ENCODE measurements around the gene ZCWPW1.
"Not testable (repeated sequence)": the region's sequence is repeated elsewhere in the genome, so short reads cannot be mapped to it uniquely, and the experiment has no call there.

Gene ZCWPW1

DNA sequence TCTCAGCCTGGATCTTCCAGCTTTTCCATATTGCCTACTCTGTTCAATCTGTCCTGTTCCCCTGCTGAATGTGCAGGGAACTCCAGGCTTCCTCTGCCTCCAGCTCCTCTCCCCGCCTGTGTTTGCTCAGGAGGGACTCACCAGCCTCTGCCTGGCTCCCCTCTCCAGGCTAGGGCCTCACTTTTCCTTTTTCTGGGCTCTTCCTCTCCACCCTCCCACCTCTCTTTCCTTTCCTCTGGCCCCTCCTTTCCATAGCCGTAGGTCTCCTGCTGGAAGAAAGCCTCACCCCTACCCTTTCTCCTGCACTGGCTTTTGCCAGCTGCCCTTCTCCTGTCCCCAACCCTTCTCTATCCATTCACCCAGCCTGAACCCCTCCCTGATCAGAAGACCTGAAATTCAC lies 30.3 kb downstream of the ZCWPW1 start:
- DNase-seq: no peak

DNA sequence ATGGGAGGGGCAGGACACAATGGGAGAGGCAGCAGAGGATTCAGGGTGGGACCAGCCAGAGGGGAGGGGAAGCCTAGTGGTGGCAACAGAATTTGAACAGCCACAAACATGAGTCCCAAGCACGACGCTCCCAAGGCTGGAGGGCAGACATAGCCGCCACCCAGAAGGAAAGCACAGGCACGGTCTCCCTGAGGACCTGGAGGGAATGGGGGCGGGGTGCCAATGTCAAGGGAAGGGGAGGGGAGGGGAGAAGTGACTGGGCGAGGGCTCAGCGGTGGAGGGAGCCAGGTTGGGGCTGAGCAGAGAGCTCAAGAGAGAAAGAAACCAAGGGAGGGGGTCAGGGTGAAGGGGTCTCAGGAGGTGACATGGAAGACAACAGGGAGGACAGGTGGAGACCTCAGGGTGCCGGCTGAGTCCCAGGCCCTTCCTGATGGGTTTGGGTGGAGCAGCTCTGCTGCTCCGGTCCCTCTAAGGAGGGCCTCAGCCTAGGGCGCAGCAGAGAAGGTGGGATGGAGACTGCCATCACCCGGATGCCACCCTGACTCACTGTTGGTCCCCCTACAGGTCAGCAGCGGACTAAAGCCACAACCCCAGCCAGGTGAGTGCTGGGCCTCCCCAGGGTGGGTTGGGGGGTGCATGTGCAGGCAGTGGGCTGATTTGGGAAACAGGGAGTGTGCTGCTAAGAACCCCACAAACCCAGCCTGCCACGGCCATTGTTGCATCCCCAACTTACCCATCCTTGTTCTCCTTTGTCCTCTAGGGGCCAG lies 31.0 kb downstream of the ZCWPW1 start:
- DNase-seq: no peak

DNA sequence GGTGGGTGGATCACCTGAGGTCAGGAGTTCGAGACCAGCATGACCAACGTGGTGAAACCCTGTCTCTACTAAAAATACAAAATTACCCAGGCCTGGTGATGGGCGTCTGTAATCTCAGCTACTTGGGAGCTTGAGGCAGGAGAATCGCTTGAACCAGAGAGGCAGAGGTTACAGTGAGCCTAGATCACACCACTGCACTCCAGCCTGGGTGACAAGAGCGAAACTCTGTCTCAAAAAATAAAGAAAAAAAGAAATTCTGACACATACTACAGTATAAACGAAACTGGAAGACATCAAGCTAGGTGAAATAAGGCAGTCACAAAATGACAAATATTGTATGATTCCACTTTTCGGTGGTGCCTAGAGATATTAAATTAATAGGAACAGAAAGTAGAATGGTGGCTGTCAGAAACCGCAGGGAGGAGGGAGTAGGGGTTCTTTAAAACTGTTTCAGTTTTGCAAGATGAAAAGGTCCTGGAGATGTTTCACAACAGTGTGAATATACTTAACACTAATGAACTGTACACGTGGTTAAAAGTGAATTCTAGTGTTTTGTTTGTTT lies 32.0 kb downstream of the ZCWPW1 start:
- no peak for DNase-seq

DNA sequence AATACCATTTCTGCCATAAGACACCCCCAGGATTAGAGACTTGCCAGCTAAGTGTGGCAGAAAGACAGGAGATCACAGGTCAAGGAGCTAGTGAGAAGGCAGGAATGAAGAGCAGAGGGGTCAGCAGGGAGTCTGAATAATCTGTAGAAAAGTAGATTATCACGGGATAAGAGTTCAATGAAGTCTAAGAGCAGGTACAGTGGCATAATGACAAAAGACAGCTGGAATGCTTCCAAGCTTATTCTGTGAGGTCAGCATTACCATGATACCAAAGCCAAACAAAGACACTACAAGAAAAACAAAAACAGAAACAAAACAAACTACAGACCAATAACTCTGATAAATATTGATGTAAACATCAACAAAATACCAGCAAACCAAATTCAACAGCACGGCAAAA lies 34.4 kb downstream of the ZCWPW1 start:
- no peak for DNase-seq

DNA sequence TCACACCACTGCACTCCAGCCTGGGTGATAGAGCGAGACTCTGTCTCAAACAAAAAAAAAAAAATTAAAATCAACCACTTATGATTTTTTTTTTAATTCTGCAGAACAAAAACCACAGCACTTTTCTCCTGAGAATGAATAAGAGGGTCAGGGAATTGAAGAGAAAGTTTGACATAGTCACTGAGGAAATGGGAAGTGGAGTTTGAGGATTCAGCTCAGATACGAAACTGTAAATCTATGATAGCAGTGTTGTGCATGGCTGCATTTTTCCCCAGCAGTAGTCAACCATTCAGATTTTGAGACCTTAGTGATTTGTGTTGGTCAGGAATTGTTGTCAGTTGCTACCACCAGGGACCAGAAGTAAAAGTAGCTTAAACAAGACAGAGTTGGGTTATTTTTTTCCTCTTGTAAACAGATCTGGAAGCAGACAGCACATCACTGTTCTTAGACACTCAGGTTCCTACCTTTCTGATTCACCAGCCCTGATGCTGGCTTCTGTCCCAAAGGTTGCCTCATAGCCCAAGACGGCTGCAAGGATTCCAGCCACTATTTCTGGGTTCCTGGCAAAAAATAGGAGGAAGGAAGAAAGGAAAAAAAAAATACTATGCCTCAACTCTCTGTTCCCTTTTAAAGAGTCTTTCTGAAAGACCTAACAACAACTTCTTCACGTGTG lies 35.1 kb downstream of the ZCWPW1 start:
- no peak for DNase-seq

DNA sequence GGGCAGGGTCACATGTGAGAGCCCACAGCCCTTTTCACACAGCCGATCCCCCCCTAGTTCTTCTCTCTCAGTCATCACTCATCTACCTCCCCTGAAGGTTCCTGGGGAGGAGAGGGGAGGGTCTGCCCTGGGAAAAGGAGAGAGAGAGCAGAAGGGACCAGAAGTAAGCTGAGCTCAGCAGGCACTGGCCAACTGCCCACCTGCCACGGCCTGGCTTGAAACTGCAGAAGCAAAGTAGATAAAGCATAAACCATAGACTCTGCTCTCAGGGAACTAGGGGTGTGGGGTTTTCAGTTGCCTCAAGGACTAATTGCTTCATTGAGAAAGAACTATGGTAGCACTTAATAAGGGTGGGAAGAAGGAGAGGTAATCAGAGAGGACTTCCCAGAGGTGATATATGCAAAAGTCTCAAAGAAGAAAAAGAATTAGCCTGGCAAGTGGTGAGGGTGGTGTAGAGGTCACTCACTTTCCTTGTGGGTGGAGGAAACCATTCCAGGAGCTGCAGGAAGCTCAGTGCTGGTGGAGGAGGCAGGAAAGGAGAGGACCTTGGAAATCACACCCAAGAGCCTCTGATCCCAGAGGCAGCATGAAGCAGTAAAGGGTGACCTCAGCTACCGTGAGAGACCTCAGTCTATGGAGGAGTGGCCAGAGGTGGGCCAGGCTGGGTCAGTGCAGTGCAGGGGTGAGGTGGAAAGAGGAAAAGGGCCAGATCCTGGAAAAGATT lies 38.1 kb downstream of the ZCWPW1 start:
- no peak for DNase-seq

DNA sequence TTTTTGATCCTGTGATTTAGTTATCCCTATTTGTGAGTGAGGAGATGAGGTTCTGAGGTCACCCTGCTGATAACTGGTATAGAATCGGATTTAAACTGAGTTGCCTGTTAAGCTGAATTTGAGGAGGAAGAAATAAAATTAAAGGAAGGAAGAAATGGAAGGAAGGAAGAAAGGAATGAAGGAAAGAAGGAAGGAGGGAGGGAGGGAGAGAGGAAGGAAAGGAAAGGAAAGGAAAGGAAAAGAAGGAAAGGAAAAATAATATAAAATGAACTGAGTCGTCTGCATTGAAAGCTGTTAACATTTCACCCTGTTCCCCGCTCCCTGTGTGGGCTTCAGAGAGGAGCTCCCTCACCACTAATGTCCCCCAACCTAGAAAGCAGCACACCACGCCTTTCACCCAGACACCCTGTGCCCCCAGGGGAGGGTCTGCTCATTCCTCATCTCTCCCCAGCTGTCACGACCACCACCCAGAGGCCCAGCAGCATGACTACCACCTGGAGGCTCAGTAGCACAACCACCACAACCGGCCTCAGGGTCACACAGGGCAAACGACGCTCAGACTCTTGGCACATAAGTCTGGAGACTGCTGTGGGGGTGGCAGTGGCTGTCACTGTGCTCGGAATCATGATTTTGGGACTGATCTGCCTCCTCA lies 38.9 kb downstream of the ZCWPW1 start:
- no peak for DNase-seq

DNA sequence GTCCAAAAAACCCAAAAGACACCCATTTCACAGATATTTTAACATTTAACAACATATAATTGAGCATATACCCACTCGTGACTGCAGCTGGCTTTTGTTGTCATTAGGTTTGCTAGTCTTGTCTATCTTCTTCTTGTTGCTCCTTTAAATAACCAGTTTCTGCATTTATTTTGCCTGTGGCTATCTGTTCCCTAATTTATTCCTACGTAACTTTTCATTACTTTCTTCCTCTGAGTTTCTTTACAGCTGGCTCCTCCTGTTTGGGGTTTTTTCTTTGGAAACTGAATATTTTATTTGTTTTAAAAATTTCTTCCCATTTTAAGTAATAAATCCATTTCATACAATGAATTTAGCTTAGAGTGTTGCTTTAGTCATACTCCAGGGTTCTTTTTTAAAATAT lies 40.8 kb downstream of the ZCWPW1 start:
- no peak for DNase-seq

DNA sequence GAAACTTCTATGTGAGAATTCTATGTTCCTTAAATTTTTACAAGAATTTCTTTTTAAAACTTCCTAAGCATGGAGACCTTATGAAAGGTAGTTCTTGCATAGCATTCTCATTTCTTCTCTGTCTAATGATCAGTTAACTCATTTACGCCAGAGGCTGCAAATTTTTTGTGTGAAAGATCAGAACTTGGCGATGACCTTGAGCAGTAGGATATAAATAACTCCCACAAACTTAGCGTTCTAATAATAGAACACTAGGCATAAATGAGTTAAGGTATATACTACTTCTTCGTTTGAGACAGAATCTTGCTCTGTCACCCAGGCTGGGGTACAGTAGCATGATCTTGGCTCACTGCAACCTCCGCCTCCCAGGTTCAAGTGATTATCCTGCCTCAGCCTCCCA lies 41.6 kb downstream of the ZCWPW1 start:
- DNase-seq: no peak

DNA sequence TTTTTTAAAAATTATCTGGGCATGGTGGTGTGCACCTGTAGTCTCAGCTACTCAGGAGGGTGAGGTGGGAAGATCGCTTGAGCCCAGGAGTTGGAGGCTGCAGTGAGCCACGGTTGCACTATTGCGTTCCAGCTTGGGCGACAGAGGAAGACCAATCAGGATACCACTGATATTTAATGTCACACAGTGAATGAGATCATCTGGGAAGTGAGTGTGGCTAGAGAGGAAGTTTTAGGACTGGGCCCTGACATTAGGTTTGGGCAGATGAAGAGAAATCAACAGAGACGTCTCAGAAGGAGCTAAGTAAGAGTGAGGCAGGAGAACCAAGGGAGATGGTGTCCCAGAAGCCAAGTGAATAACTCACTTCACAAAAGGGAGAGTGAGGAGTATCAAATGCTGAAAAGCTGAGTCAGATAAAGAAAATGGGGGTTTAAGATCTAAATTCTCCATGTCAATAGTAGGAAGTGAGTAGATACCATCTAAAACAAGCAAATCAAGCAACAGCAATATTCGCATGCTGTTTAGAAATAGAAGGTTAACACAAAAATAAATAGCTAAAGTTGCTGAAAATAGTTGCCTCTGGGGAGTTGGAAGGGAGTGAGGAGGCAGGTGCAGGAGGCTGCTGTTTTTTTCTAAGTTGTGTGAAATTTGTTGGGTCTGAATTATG lies 43.7 kb downstream of the ZCWPW1 start:
- no peak for DNase-seq

DNA sequence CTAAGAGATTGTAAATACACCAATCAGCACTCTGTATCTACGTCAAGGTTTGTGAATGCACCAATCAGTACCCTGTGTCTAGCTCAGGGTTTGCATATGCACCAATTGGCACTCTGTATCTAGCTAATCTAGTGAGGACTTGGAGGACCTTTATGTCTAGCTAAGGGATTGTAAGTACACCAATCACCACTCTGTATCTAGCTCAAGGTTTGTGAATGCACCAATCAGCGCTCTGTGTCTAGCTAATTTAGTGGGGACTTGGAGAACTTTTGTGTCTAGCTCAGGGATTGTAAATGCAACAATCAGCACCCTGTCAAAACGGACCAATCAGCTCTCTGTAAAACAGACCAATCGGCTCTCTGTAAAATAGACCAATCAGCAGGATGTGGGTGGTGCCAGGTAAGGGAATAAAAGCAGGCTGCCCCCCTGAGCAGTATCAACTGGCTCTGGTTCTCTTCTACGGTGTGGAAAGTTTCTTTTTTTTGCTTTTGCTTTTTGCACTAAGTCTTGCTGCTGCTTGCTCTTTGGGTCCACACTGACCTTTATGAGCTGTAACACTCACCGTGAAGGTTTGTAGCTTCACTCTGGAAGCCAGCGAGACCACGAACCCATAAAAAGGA lies 46.2 kb downstream of the ZCWPW1 start:
- not testable (repeated sequence) for DNase-seq

DNA sequence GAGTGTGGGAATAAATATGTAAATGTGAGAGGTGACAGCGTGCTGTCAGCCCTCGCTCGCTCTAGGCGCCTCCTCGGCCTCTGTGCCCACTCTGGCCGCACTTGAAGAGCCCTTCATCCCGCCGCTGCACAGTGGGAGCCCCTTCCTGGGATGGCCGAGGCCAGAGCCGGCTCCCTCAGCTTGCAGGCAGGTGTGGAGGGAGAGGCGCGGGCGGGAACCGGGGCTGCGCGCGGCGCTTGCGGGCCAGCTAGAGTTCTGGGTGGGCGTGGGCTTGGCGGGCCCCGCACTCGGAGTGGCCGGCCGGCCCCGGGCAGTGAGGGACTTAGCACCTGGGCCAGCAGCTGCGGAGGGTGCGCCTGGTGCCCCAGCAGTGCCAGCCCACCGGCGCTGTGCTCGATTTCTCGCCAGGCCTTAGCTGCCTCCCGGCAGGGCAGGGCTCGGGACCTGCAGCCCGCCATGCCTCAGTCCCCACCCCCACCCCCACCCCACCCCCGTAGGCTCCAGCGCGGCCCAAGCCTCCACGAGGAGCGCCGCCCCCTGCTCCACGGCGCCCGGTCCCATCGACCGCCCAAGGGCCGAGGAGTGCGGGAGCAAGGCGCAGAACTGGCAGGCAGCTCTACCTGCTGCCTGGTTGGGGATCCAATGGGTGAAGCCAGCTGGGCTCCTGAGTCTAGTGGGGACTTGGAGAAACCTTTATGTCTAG lies 46.8 kb downstream of the ZCWPW1 start:
- DNase-seq: not testable (repeated sequence)

DNA sequence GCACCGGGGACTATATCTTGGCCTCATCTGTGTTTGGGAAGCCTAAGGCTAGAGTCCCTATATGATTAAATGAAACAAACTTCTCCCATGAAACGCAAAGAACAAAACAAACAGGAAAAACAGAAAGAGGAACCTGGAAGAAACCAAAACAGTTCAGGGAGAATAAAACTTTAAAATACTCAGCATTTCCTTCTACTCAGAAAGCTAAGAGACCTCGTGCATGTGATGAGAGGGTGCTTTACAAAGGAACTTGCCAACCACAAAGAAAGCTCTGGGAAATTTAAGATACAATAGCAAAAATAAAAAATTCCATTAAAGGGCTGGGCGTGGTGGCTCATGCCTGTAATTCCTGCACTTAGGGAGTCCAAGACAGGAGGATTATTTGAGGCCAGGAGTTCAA lies 48.3 kb downstream of the ZCWPW1 start:
- DNase-seq: no peak

DNA sequence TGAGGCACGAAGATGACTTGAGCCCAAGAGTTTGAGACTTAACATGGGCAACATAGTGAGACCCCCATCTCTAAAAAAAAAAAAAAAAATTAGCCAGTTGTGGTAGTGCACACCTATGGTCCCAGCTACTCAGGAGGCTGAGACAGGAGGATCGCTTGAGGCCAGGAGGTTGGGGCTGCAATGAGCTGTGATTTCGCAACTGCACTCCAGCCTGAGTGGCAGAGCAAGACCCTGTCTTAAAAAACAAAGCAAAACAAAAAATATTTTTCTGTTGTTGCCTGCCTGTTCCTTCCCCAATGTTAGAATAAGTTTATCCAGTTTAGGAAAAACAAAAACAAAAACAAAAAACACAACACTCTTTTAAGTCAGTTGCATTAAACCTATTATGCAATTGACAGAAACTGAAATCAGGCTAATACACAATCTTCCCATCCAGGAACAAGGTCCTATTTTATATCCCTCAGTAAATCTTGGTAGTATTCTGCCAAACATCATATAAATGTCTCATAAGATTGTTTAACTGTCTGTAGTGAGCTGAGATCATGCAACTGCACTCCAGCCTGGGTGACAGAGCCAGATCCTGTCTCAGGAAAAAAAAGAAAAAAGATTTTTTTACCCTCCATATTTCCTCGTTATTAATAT lies 50.3 kb downstream of the ZCWPW1 start:
- DNase-seq: no peak

DNA sequence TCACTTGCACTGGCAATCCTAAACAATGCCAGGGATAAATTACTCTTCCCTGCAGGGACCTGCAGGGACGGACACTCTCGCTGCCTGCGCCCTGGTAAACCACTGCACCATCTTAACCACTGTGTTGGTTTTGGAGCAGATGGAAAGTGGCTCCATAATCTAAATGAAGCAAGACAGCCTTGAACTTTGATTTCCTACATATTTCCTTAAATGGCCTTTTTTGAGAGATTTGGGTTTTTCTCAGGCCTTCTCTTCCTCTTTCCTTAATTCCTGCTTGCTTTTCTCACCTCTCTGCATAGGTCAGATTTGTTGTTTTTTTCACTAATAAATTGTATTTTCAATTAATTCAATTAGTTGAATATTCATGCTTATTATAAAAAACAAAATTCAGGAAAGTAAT lies 52.4 kb downstream of the ZCWPW1 start:
- DNase-seq: no peak

DNA sequence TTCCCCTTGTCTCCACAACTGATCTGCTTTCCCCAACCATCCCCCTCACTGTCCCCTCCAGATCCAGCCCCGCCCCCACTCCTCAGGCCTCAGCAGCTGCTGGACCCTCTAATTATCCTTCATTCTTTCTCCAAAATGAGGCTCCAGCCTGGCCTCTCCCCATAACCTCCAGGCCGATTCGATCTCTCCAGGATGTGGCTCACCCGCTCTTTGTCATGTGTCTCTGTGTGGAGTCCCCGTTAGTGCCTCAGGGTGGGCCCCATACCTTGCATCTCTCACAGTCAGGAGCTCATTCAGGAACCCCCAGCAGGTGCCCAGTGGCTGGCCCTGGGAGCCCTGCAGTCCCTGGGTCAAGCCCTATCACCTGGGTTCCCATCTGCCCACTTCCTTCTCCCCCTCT lies 53.9 kb downstream of the ZCWPW1 start:
- DNase-seq: no peak

DNA sequence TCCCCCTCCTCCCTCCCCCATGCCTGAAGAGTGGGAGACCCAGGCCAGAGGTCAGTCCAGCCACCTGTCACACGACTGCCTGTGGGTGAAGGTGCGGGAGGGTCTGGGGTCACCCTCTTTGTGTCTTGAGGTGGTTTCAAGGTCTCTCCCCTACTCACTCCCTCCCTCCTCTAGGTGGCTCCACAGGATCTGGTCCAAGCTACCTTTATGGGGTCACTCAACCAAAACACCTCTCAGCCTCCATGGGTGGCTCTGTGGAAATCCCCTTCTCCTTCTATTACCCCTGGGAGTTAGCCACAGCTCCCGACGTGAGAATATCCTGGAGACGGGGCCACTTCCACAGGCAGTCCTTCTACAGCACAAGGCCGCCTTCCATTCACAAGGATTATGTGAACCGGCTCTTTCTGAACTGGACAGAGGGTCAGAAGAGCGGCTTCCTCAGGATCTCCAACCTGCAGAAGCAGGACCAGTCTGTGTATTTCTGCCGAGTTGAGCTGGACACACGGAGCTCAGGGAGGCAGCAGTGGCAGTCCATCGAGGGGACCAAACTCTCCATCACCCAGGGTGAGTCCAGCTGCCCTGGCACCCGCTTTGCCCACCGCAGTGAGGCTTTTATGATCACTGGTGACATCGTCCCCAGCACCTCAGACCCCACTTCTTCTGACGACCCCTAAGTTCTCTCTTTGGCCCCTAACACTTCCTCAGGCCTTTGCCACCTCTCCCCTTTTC lies 54.5 kb downstream of the ZCWPW1 start:
- not testable (repeated sequence) for DNase-seq

DNA sequence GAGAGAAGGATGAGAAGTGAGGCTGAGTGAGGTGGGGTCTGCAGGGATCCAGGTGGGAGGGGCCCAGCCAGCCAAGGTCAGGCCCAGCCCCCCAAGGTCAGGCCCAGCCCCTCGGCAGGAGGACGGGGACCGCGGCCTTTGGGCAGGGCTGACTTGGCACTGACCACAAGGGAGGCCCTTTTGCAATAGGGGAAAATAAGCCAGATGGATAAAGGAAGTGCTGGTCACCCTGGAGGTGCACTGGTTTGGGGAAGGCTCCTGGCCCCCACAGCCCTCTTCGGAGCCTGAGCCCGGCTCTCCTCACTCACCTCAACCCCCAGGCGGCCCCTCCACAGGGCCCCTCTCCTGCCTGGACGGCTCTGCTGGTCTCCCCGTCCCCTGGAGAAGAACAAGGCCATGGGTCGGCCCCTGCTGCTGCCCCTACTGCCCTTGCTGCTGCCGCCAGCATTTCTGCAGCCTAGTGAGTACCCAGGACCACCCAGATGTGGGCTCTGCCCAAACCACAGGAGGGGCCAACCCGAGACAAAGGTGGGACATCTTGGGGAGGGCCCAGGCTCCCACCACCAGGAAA lies 55.2 kb downstream of the ZCWPW1 start, which contains the start of gene PILRA:
Gene PILRA, plus strand, starts transcription at position 227 of the 571 bp plus-strand sequence. Its CDS starts 170 bp downstream, at position 397.
- DNase-seq: no peak

DNA sequence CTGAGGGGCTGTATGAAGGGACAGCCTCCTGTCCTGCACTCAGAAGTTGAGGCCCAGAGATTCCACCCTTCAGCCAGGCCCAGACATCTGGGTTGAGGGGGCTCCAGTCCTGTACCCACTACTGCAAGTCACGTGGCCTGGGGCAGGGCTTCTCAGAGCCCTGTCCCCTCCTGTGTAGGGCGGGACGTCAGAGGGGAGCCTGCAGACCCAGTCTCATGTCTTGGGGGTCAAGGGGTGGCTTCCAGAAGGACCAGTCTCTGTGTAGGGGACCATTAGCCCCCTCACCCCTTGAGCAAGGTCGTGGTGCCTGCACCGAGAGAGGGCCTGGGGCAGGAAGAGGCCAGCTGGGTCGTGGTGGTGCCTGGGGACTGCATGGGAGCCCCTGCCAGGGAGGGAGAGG lies 55.8 kb downstream of the ZCWPW1 start:
- no peak for DNase-seq

DNA sequence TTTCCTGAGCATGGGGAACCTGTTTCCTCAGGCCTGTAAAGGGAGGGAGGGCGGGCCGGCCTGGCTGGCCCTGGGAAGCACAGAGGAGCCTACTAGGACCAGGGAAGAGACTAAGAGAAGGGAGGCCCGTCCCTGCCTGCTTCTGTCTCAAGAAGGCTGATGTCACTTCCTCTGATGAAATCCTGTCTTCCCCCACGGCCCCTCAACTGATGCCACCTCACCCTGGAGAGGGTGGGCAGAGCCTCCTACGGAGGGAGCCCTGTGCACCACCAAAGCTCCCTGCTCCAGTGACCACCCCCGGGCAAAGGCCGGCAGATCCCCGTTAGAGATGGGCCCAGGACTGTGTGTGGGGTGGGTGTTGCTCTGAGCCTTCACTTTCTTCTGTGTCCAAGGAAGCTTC lies 56.2 kb downstream of the ZCWPW1 start:
- DNase-seq: no peak
